Stimulated activated memory B cell treated with anti-CD40 and anti-IgM and Interleukin-4, amounts not matched to agents 10 μg/mL and 1 μg/mL and 100 μg/mL, for 72 hours (primary cell): ENCODE results near the gene ITM2C.
A peak's percentile ranks its signal among the peaks of the same experiment; 100 is the strongest.

Source experiments
- ATAC-seq: fragments of 150-1000 bp; cut with Tn5 transposase; 2 replicates; pipeline ENCODE4 v1.10.0; 2021
- H3K27ac Mint-ChIP-seq: one replicate; pipeline ENCODE4 v1.8.0; 2022; ENCODE audit warnings: mild to moderate bottlenecking, mixed read lengths
- H3K27me3 Mint-ChIP-seq: one replicate; pipeline ENCODE4 v1.8.0; 2022; ENCODE audit warnings: mixed read lengths
- H3K36me3 Mint-ChIP-seq: one replicate; pipeline ENCODE4 v1.8.0; 2022; ENCODE audit warnings: mixed read lengths
- H3K4me1 Mint-ChIP-seq: one replicate; pipeline ENCODE4 v1.8.0; 2022; ENCODE audit warnings: mixed read lengths
- H3K4me3 Mint-ChIP-seq: one replicate; pipeline ENCODE4 v1.8.0; 2022; ENCODE audit warnings: mild to moderate bottlenecking, moderate library complexity, mixed read lengths
- H3K9me3 Mint-ChIP-seq: one replicate; pipeline ENCODE4 v1.8.0; 2022; ENCODE audit warnings: mixed read lengths

ITM2C gene

DNA sequence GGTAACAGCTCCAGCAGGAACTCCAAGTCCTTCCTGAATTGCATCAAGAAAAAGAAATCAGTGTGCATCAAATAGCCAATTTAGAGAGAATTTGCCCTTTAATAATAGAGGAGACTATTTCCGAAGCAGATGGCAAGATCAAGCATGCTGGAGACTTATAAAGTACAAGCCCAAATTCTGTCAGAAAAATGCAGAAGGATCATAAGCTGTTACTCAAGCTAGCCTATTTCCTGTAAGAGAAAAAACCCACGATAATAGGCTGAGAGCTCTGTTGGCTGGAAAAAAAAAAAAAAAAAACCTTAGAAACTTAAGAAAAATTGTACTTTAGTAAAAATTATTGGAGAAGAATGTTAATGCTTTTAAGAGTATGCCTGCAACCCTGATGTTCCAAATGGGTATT lies 24.4 kb upstream of the ITM2C start:
- peaks cover 3% of the 10 kb centered on the region for H3K9me3 Mint-ChIP-seq
- H3K36me3 Mint-ChIP-seq = no peaks in the 10 kb centered on the region
- H3K27ac Mint-ChIP-seq = no peak overlapping the region
- H3K4me1 Mint-ChIP-seq = no peaks in the 10 kb centered on the region
- ATAC-seq = no peak
- peaks cover 1% of the 10 kb centered on the region for H3K27me3 Mint-ChIP-seq
- no peak overlapping the region for H3K4me3 Mint-ChIP-seq

DNA sequence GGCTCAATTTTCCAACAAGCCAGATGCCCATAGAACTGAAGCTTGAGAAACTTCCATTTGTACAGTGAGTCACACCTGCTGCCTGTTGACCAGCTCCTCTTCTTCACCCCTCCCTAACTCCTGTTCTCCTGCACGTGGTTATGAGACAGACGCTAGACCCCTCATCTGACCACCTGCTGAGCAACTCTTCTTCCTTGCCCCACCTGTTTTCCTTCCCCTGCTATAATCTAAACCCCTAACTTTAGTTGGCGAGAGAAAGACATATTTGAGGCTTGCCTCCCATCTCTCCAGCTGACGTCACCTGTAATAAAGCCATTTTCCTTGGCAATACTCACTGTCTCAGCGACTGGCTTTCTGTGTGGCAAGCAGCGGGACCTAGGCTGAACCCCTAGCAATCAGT lies 22.3 kb upstream of the ITM2C start:
- Mint-ChIP-seq H3K27me3 (peaks cover 9% of the 10 kb centered on the region), H3K27ac (no peak overlapping the region), H3K4me1 (peaks cover under 1% of the 10 kb centered on the region), H3K9me3 (peaks cover 3% of the 10 kb centered on the region), H3K36me3 (no peaks in the 10 kb centered on the region), H3K4me3 (no peak overlapping the region)
- ATAC-seq = no peak

DNA sequence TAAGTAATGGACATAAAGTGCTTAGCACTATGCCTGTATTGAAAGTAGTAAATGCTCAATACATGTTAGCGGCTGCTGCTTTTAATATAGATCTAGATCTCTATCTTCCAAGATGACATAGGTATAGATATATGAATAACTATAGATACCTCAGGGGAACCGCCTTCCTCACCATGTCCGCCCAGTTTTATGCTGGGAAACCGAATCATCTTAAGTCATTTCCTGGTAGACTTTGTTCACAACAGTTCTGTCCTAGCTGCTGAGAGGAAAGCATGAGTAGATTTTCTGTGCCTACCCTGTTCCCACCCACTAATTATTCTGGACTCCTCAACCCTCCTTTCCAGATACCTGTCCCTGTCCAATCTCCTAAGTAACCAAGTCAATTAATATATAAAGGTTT lies 21.6 kb upstream of the ITM2C start:
- no peak overlapping the region for H3K4me3 Mint-ChIP-seq
- no peak overlapping the region for H3K27ac Mint-ChIP-seq
- H3K36me3 Mint-ChIP-seq = no peaks in the 10 kb centered on the region
- ATAC-seq = no peak
- H3K27me3 Mint-ChIP-seq = peaks cover 9% of the 10 kb centered on the region
- peaks cover 7% of the 10 kb centered on the region for H3K4me1 Mint-ChIP-seq
- H3K9me3 Mint-ChIP-seq = peaks cover 3% of the 10 kb centered on the region

DNA sequence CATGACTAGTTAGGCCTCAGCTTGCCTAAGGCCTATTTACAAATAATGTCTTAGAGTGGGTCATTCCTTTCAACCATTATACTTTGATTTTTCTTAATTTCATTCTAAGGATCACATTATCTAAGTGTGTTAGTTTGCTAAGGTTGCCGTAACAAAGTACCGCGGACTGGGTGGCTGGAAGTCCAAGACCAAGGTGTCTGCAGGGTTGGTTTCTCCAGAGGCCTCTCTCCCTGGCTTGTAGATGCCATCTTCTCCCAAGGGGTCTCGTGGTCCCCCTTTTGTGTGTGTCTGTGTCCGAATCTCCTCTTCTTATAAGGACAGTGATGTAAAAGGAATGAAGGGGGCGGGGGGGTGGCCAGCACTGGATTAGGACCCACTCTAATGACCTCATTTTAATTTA lies 18.4 kb upstream of the ITM2C start:
- H3K4me1 Mint-ChIP-seq = peaks cover 22% of the 10 kb centered on the region
- H3K27ac Mint-ChIP-seq = no peak overlapping the region
- no peaks in the 10 kb centered on the region for H3K36me3 Mint-ChIP-seq
- H3K27me3 Mint-ChIP-seq = peaks cover 24% of the 10 kb centered on the region
- H3K4me3 Mint-ChIP-seq = no peak overlapping the region
- no peaks in the 10 kb centered on the region for H3K9me3 Mint-ChIP-seq
- ATAC-seq = no peak

DNA sequence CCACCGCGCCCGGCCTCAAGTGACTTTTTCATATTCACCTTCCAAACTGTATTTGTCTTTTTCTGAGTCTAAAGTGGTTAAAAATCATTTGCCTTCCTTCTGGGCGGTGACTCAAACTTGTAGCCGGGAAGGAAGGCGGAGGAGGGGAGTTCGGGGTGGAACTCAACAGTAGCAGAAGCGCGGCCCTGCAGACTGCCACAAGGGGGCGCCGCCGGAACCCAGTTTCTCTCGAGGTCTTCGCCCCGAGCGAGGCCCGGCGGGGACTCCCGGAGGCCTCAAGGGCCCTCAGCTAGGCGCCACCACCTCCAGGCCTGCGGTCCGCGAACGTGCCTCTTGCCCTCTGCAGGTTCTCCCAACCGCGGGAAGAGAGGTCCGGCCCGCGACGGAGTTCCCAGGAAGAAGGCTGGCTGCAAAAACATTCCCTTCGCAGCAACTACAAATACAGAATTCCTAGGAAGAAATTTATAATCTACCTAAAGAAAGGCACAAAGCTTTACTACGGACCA lies 16.8 kb upstream of the ITM2C start:
- H3K36me3 Mint-ChIP-seq = no peaks in the 10 kb centered on the region
- H3K4me3 Mint-ChIP-seq = no peak overlapping the region
- H3K4me1 Mint-ChIP-seq = peaks cover 22% of the 10 kb centered on the region
- ATAC-seq = peak; percentile 97
- no peaks in the 10 kb centered on the region for H3K9me3 Mint-ChIP-seq
- H3K27me3 Mint-ChIP-seq = peaks cover 24% of the 10 kb centered on the region
- no peak overlapping the region for H3K27ac Mint-ChIP-seq

DNA sequence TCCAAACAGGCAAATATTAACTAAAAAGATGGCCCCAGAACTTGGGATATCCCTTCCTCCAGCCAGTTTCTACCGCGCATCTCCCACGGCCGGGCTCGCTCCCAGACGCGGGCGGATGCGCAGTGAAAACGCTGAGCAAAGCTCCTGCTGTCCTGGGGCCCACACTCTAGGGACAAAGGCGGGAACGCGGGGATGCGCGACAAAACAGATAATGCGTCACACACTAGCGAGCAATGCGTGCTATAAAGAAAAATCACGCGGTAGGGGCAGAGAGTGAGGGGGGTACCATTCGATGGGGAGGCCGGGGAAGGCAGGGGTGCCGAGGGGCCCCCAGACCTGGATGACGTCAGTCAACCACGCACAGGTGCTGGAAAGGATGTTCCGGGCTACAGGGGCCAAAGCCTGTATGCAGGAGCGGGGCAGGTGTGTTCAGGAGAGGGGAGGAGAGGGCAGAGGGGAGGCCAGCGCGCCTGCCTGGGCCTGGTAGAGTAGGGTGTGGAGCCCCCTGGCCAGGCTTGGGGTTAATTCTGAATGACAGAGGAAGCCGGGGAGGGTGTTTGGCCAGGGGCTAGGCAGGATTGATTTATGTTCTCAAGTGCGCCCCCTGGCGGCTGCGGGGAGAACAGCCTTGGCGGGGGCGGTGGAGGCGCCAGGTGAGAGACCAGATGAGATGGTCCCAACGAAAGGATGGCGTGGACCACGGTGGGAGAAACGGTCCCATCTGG lies 14.9 kb upstream of the ITM2C start:
- H3K4me3 Mint-ChIP-seq = no peak overlapping the region
- H3K27me3 Mint-ChIP-seq = peaks cover 31% of the 10 kb centered on the region
- H3K9me3 Mint-ChIP-seq = no peaks in the 10 kb centered on the region
- H3K27ac Mint-ChIP-seq = no peak overlapping the region
- H3K4me1 Mint-ChIP-seq = peaks cover 22% of the 10 kb centered on the region
- peak; percentile 38 for ATAC-seq
- H3K36me3 Mint-ChIP-seq = no peaks in the 10 kb centered on the region

DNA sequence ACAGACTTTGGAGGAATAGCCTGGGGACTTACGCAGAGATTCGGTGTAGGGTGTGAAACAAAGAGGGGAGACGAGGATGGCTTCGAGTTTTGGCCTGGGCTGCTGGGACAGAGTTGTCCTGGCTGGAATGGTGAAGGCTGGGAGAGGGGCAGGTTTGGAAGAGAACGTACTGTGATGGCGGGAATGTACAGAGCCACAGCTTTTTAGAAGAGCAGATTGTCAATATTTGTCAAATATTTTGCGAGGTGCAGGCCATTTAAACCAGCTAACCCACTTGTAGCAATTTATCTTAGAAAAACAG lies 14.4 kb upstream of the ITM2C start:
- H3K9me3 Mint-ChIP-seq = no peaks in the 10 kb centered on the region
- peaks cover 35% of the 10 kb centered on the region for H3K27me3 Mint-ChIP-seq
- ATAC-seq = no peak
- no peak overlapping the region for H3K4me3 Mint-ChIP-seq
- no peak overlapping the region for H3K27ac Mint-ChIP-seq
- peaks cover 22% of the 10 kb centered on the region for H3K4me1 Mint-ChIP-seq
- H3K36me3 Mint-ChIP-seq = no peaks in the 10 kb centered on the region

DNA sequence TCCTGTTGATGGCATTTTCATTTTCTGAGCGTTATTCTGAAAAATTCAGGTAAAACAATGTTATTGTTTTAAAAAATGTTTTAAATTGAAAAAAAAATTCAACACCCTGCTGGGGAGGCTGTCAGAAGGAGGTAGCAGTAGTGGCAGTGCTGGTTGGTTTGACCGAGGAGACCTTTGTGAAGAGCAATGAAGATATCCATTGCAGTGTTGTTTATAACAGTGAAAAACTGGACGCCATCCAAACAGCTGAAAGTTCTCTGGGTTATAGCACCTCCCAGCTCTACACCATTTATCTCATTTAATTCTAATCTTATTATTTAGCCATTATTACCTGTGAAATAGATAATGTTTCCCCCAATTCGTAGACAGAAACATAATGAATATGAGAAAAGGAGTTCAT lies 12.6 kb upstream of the ITM2C start:
- peaks cover 45% of the 10 kb centered on the region for H3K27me3 Mint-ChIP-seq
- no peak for ATAC-seq

DNA sequence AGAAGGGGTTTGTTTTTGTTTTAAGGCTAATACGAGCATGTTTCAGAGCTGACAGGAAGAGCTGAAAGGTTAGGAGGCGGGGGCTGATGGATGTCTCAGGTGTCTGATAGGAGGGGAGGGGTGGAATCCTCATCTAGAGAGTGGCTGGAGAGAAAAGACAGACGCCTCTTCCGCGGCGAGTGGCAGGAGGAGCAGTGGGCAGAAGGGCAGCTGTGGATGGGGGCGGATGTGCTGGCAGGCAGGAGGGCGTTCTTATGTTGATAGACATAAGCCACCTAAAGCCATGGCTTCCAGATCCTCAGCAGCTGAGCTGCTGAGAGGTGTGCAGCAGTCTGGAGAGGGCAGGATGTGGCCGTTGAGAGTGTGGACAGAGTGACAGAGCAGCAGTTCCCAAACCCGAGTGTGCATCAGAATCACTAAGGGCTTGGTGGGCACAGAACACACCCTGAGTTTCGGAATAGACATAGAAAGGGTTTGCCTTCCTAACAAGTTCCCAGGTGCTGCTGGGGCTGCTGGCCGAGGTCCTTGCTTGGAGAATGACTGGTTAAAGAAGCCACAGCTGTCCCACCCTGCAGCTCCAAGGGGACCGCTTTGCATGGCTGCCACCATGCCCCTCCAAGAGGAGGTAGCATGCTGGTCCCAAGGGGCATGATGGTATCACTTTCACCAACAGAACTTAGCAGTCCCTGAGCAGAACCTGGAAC lies 3.0 kb upstream of the ITM2C start:
- Mint-ChIP-seq H3K4me1 (peaks cover 46% of the 10 kb centered on the region), H3K9me3 (no peaks in the 10 kb centered on the region), H3K4me3 (no peak overlapping the region), H3K27ac (peak overlapping the region; percentile 5), H3K36me3 (no peaks in the 10 kb centered on the region), H3K27me3 (peaks cover 27% of the 10 kb centered on the region)
- ATAC-seq = no peak

More for the DNA sequence above, 12.6 kb upstream of the ITM2C start:
- Mint-ChIP-seq H3K9me3 (no peaks in the 10 kb centered on the region), H3K36me3 (no peaks in the 10 kb centered on the region), H3K27ac (no peak overlapping the region), H3K4me1 (peaks cover 22% of the 10 kb centered on the region), H3K4me3 (no peak overlapping the region)

DNA sequence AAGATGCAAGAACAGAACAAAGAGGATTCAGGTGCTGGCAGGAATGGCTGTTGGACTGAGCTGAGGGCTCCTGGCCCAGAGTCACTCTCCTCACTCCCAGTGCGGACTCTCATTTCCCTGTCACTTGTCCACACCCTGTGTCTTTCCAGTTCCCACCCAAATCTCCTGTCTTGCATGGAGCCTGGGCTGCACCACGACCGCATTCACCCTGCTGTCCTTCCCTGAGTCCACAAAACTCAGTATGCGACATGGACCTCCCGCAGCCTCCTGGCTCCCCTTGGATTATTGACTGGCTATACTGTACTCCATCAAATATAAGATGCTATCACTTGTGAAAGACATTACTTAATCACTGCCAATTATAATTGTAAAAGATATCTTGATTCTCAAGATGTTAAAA lies 2.5 kb upstream of the ITM2C start:
- peaks cover 52% of the 10 kb centered on the region for H3K4me1 Mint-ChIP-seq
- no peak overlapping the region for H3K27ac Mint-ChIP-seq
- no peaks in the 10 kb centered on the region for H3K9me3 Mint-ChIP-seq
- H3K27me3 Mint-ChIP-seq = peaks cover 21% of the 10 kb centered on the region
- no peak overlapping the region for H3K4me3 Mint-ChIP-seq
- no peak for ATAC-seq
- no peaks in the 10 kb centered on the region for H3K36me3 Mint-ChIP-seq

DNA sequence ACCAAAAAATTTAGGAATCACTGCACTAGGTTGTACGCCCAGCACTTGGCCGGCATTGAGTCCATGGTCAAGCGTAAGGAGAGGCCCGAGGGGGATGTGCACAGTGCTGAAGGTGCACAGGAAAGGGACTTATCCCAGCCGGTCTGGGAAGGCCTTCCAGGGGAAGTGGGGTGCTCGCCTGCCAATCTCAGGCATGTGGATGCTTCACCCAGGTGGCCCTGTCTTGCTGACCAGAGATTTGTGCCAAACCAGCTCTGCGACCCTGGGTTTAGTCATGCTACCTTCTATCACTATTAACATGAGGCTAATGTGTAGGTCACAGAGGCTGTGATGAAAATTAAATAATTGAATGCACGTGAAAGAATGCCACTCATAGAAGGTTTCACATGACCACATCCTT lies 1.7 kb upstream of the ITM2C start:
- peaks cover 14% of the 10 kb centered on the region for H3K27me3 Mint-ChIP-seq
- H3K27ac Mint-ChIP-seq = no peak overlapping the region
- no peak for ATAC-seq
- H3K4me1 Mint-ChIP-seq = peaks cover 58% of the 10 kb centered on the region
- H3K36me3 Mint-ChIP-seq = no peaks in the 10 kb centered on the region
- no peaks in the 10 kb centered on the region for H3K9me3 Mint-ChIP-seq
- H3K4me3 Mint-ChIP-seq = no peak overlapping the region

DNA sequence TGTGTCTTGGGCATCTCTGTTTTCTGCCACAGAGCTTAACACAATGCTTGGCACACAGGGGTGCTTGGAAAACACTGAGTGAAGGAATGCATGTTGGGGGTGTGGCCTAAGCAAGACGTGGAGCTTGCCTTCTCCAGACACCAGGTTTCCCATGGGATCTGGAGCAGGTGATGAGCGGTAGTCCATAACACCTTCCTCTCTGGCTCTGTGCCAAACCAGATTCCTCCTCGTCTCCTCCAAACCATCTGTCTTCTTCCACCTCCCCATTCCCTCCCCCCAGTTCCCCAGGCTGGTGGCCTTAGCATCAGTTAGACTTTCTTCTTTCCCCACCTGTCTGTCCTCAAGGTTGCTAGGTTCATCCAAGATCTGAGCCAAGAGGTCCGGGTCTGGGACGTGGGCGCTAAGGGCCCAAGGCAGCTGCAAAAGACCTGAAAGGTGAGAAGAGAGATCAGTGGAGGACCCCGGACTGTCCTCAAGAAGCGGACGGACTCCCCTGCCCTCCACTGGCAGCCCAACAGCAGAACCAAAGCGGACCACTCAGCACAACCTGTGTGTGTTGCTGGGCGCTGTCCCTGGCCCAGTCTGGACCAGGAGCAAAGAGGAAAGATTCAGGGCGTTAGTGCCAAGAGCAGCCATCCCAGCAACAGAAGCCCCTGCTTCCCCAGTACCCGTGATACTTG lies 1.2 kb upstream of the ITM2C start:
- Mint-ChIP-seq H3K9me3 (no peaks in the 10 kb centered on the region), H3K27ac (peak overlapping the region; percentile 68), H3K4me1 (peaks cover 58% of the 10 kb centered on the region), H3K27me3 (peaks cover 9% of the 10 kb centered on the region), H3K36me3 (no peaks in the 10 kb centered on the region), H3K4me3 (peak overlapping the region; percentile 87)
- ATAC-seq = no peak

DNA sequence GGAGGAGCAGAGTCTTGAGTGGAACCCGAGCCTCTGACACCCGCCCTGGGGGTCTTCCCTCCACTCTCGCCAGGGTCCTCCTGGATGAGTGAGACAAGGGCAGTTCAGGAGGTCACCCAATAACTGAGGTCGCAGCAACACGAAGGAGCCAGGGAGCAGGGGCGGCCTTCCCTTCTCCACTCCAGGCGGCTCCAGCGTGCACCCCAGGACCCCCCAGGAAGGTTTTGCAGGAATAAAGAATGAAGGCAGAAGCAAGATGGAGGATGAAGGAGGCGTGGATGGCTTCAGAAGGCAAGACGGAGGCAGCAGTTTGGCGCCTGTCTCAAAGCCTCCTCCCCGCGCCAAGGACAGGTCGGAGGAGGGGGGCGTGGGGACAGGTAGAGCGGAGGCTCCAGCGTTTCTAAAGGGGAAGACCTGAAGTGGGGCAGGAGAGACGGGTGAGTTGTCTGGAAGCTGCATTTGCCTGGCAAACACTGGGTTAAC lies 579 bp upstream of the ITM2C start:
- Mint-ChIP-seq H3K9me3 (no peaks in the 10 kb centered on the region), H3K4me3 (peak overlapping the region; percentile 87), H3K36me3 (no peaks in the 10 kb centered on the region), H3K4me1 (peaks cover 59% of the 10 kb centered on the region), H3K27ac (peak overlapping the region; percentile 68), H3K27me3 (peaks cover 9% of the 10 kb centered on the region)
- ATAC-seq = no peak

DNA sequence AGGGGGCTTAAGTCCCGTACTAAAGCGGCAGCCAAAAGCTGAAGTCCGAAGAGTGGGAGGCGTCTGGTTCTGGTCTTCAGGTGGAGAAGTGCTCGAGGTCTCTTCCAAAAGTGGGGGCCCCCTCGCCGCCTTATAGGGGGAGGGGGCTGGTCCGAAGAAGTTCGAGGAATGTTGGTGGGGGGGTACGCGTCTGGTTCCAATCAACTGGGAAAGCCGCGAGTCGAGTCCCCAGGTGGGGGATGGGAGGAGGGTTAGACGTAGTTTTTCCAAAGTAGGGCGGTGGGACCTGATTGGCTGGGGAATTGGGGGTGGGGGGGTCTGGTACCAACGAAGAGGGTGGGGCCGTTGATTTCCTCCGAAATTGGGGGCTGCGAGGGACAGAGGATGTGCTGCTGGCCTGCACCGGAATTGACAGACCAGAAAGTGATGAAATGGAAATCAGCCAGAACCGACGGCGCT lies 594 bp downstream of the ITM2C start:
- Mint-ChIP-seq H3K9me3 (no peaks in the 10 kb centered on the region), H3K4me3 (peak overlapping the region; percentile 87), H3K27ac (peak overlapping the region; percentile 68), H3K27me3 (peaks cover 9% of the 10 kb centered on the region), H3K36me3 (no peaks in the 10 kb centered on the region), H3K4me1 (peaks cover 71% of the 10 kb centered on the region)
- no peak for ATAC-seq
